Transverse colon (tissue), 4 donors: ENCODE measurements around the gene NKAIN2. TPM values are rescaled to one million over a fixed set of nuclear protein-coding genes. Genes with fewer than 3 reads are reported as not detected.
"Not testable (repeated sequence)": the region's sequence is repeated elsewhere in the genome, so short reads cannot be mapped to it uniquely, and the experiment has no call there.

Experiments used
- DNase-seq: peaks from one replicate; pipeline ENCODE4 v3.0.0-alpha.2; 2019
- H3K27ac ChIP-seq, 4 donors: fragments of 200-600 bp; sonication (generic); 2 replicates each; pipeline ENCODE4 v1.5.1; 2016 to 2018; ENCODE audit warnings: inconsistent platforms in 4 of 4
- H3K27me3 ChIP-seq: fragments of 200-600 bp; sonication (generic); 2 replicates; pipeline ENCODE4 v1.5.1; 2017; ENCODE audit warnings: inconsistent platforms
- H3K36me3 ChIP-seq, 4 donors: fragments of 200-600 bp; sonication (generic); 2 replicates each; pipeline ENCODE4 v1.5.1; 2017 to 2019; ENCODE audit warnings: inconsistent platforms in 4 of 4
- H3K4me1 ChIP-seq, 4 donors: fragments of 200-600 bp; sonication (generic); 2 replicates each; pipeline ENCODE4 v1.5.1; 2017 to 2020; ENCODE audit warnings: inconsistent platforms in 4 of 4
- H3K4me3 ChIP-seq, 4 donors: fragments of 200-600 bp; sonication (generic); 1 replicate in 1 of 4; 2 replicates in 3 of 4; pipeline versions ENCODE4 v1.5.1 to v1.6.1; 2017 to 2019; ENCODE audit warnings: inconsistent platforms in 4 of 4
- H3K9me3 ChIP-seq, 2 donors: fragments of 200-600 bp; sonication (generic); 2 replicates each; pipeline ENCODE4 v1.5.1; 2017 to 2019; ENCODE audit warnings: inconsistent platforms in 2 of 2
- EP300 ChIP-seq: sonication (generic); formaldehyde crosslinking; IDR thresholded peaks from one replicate; pipeline ENCODE4 v1.6.1; 2017; ENCODE audit warnings: antibody characterized with exemption, low read depth
- POLR2A ChIP-seq: fragments of 450-650 bp; IDR thresholded peaks from one replicate; pipeline ENCODE4 v1.6.1; 2016; ENCODE audit warnings: antibody characterized with exemption, mild to moderate bottlenecking, moderate library complexity
- POLR2AphosphoS5 ChIP-seq, 3 donors: sonication (generic); formaldehyde crosslinking; IDR thresholded peaks; one replicate each; pipeline ENCODE4 v1.6.1; 2016; ENCODE audit warnings: antibody characterized with exemption in 3 of 3
- WGBS, 2 donors: methylation state at CpG; one replicate each; pipeline ENCODE4 v1.1.5; 2018; ENCODE audit warnings: low coverage in 1 of 2; 5-methylcytosine and 5-hydroxymethylcytosine counted together
- in situ Hi-C, 4 donors: fragments of 200-750 bp; cut with MboI; loops; one replicate each; pipeline versions ENCODE4 v1.15.0 to v1.15.1; 2017; ENCODE audit warnings: low sequenced_read_pairs in 3 of 4, low pct_ligation_motif_present in 1 of 4, low pct_unique_long_range_greater_than_20kb in 1 of 4
- intact Hi-C: fragments of 100-400 bp; cut with DNase I; formaldehyde crosslinking; loops from one replicate; pipeline ENCODE4 v1.15.1; 2023; ENCODE audit warnings: low total_unique reads
- total RNA-seq, 4 donors: library from RNA; depleted of rRNA; stranded (reverse); fragments of >200 nt; gene quantifications; one replicate each; pipeline ENCODE4 v1.1.0, GENCODE V29; 2016
- TF ChIP-seq, protein P1 (sequence below), 5 experiments: fragments of 200-600 bp in 3 of 5; fragments of 450-650 bp in 2 of 5; sonication (generic) in 3 of 5; IDR thresholded peaks; 1 replicate in 2 of 5; 2 replicates in 3 of 5; pipeline ENCODE4 v1.5.1; 2016 to 2017; ENCODE audit warnings: antibody characterized with exemption in 5 of 5, inconsistent platforms in 3 of 5, mild to moderate bottlenecking in 2 of 5, moderate library complexity in 1 of 5

NKAIN2 gene
- total RNA-seq, 4 donors from 2014 or later: 0.32 TPM; not detected in 3

DNA sequence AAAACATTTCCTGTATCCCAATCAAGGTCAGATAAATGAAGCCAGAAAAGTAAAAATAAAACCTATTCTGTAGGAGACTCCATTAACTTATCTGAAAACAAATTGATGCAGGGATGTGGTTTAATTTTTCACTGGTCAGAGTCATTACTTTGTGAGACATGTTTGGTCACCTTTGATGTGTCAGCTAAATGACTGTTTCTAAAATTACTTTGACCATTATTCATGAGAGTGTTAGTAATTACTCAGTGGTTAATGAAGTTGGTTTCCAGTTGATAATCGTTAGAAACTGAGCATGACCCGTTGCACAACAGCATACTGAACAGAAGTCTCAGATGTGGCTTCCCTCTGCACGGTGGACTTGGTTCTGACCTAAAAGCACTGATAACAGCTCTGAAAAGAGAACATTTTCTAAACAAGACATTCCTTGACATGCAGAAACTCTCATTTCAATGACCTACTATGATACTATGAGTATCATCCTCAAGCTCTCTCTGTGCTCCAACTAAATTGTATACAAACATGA is 748.1 kb downstream of the NKAIN2 start:
- intact Hi-C loops (no loop called here), in situ Hi-C loops (no loop called here)
- Histone ChIP-seq H3K36me3 (no peaks in the 10 kb centered on the region), H3K27me3 (no peaks in the 10 kb centered on the region), H3K27ac (no peak overlapping the region), H3K4me3 (no peak overlapping the region), H3K4me1 (no peaks in the 10 kb centered on the region), H3K9me3 (no peaks in the 10 kb centered on the region)
- TF ChIP-seq POLR2A (no peak), POLR2AphosphoS5 (IDR thresholded peaks at IDR 0.05) (no peak), EP300 (no peak)
- TF ChIP-seq, protein P1, sequence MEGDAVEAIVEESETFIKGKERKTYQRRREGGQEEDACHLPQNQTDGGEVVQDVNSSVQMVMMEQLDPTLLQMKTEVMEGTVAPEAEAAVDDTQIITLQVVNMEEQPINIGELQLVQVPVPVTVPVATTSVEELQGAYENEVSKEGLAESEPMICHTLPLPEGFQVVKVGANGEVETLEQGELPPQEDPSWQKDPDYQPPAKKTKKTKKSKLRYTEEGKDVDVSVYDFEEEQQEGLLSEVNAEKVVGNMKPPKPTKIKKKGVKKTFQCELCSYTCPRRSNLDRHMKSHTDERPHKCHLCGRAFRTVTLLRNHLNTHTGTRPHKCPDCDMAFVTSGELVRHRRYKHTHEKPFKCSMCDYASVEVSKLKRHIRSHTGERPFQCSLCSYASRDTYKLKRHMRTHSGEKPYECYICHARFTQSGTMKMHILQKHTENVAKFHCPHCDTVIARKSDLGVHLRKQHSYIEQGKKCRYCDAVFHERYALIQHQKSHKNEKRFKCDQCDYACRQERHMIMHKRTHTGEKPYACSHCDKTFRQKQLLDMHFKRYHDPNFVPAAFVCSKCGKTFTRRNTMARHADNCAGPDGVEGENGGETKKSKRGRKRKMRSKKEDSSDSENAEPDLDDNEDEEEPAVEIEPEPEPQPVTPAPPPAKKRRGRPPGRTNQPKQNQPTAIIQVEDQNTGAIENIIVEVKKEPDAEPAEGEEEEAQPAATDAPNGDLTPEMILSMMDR (IDR thresholded peaks at IDR 0.05): no peak
- WGBS, 2 donors: 78 to 87% methylated on average over 3 of the region's 3 CpGs
- DNase-seq: no peak

DNA sequence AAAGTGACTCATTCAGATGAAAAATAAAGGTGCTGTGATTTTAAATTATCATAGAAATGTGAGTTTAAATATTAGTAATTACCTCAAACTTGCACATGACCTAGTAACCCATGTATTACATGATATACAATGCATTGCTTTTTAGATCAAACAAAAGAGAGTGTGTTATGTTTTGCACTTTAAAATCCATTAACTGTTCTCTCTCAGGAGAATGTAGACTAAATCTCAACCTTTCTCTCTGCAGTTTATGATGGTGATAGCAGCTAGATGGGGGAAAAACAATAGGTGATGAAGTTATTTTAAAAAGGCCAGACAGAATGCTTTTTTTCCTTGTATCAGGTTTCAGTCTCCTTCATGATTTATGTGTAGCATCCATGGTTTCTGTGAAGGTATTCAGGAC is 754.2 kb downstream of the NKAIN2 start:
- intact Hi-C loops: no loop called here
- DNase-seq: no peak
- H3K27me3 ChIP-seq: no peaks in the 10 kb centered on the region
- H3K4me3 ChIP-seq: no peak overlapping the region
- in situ Hi-C loops: no loop called here
- TF ChIP-seq EP300 (no peak), POLR2A (no peak)
- TF ChIP-seq, protein P1 (IDR thresholded peaks at IDR 0.05): no peak
- H3K36me3 ChIP-seq: no peaks in the 10 kb centered on the region
- H3K27ac ChIP-seq: no peak overlapping the region
- H3K4me1 ChIP-seq: no peaks in the 10 kb centered on the region
- no peaks in the 10 kb centered on the region for H3K9me3 ChIP-seq

DNA sequence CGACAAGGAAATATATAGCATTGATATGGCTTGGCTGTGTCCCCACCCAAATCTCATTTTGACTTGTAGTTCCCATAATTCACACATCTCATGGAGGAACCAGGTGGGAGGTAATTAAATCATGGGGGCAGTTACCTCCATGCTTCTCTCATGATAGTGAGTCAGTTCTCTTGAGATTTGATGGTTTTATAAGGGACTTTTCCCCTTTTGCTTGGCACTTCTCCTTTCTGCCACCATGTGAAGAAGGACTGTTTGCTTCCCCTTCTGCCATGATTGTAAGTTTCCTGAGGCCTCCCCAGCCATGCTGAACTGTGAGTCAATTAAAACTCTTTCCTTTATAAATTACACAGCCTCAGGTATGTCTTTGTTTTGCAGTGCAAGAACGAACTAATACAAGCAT is 756.4 kb downstream of the NKAIN2 start:
- intact Hi-C loops, H3K36me3 ChIP-seq, H3K27me3 ChIP-seq, H3K27ac ChIP-seq, H3K4me1 ChIP-seq, H3K9me3 ChIP-seq, H3K4me3 ChIP-seq, DNase-seq, in situ Hi-C loops: not testable (repeated sequence)
- WGBS, 2 donors: 78 to 79% methylated on average over 2 of the region's 2 CpGs

DNA sequence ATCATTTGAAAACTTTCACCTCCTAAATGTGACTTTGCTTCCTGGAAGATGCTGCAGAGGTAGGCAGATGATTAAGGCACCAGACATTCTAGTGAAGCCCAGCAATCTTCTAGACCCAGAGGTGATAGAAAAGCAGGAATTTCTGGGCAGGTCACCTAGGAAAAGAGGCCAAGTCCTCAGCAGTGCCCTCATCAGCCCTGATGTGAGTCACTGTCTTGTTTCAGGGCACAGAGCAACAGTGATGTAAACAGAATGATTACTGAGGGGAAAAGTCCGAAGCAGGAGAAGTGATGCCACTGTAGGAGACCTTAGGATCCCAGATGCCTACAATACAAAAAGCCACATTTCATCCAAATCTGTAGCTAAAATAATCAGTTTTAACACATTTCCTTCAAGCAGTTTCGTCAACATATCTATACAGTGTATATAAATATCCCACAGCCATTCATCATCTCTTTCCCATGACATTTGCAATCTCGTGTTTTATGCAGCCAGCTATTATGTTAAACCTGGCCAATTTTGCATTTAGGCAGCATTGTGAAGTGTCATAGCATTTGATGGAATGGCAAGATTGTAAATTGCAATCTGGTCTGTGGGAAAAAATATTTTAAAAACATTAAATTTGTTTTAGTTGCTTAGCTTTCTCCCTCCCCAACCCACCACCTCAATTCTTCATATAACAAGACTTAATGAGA is 757.4 kb downstream of the NKAIN2 start:
- TF ChIP-seq POLR2A (no peak), POLR2AphosphoS5 (IDR thresholded peaks at IDR 0.05) (no peak), EP300 (no peak)
- TF ChIP-seq, protein P1 (IDR thresholded peaks at IDR 0.05): no peak
- WGBS, 2 donors: 46 to 61% methylated on average over 3 of the region's 3 CpGs
- DNase-seq: no peak
- H3K27me3 ChIP-seq: no peaks in the 10 kb centered on the region
- no peaks in the 10 kb centered on the region for H3K4me1 ChIP-seq
- in situ Hi-C loops (no loop called here), intact Hi-C loops (no loop called here)
- no peaks in the 10 kb centered on the region for H3K9me3 ChIP-seq
- H3K36me3 ChIP-seq: no peaks in the 10 kb centered on the region
- no peak overlapping the region for H3K27ac ChIP-seq
- no peak overlapping the region for H3K4me3 ChIP-seq

DNA sequence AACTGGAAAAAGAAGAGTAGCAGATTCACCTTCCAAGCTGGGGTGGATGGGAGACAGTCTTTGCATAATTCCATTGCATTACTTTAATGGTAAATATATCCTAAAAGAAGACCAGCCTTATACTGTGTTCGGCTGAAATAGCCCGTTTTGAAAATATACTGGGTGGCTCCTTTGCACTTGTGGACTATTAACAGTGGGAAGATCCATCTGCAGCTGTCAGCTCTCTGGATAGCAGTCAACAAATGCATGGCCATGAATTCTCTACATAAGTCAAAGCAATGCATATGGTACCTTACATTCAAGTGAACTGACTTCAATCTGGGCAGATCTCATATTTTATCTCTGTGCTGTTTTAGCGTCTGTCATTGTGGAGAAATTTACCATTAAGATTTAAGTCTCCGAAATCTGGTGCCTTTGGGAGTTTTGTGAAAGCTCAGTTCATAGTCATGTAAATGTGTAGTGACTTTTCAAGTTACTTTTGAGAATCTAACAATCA is 758.0 kb downstream of the NKAIN2 start:
- WGBS, 2 donors: 76 to 85% methylated on average over 4 of the region's 4 CpGs
- in situ Hi-C loops: no loop called here

DNA sequence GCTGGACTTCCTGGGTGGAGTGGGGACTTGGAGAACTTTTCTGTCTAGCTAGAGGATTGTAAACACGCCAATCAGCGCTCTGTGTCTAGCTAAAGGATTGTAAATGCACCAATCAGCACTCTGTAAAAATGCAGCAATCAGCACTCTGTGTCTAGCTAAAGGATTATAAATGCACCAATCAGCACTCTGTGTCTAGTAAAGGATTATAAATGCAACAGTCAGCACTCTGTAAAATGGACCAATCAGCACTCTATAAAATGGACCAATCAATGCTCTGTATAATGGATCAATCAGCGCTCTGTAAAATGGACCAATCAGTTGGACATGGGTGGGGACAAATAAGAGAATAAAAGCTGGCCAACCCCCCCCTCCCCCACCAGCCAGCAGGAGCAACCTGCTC is 760.5 kb downstream of the NKAIN2 start:
- in situ Hi-C loops, intact Hi-C loops: not testable (repeated sequence)

More for the DNA sequence above, 758.0 kb downstream of the NKAIN2 start:
- TF ChIP-seq POLR2A (no peak), POLR2AphosphoS5 (IDR thresholded peaks at IDR 0.05) (no peak), EP300 (no peak)
- TF ChIP-seq, protein P1 (IDR thresholded peaks at IDR 0.05): no peak
- H3K9me3 ChIP-seq: no peaks in the 10 kb centered on the region
- H3K4me3 ChIP-seq: no peak overlapping the region
- no peak overlapping the region for H3K27ac ChIP-seq
- H3K27me3 ChIP-seq: no peaks in the 10 kb centered on the region
- intact Hi-C loops: no loop called here
- H3K4me1 ChIP-seq: no peaks in the 10 kb centered on the region
- no peaks in the 10 kb centered on the region for H3K36me3 ChIP-seq
- DNase-seq: no peak

More for the DNA sequence above, 760.5 kb downstream of the NKAIN2 start:
- H3K4me3 ChIP-seq, H3K27me3 ChIP-seq, H3K36me3 ChIP-seq, H3K4me1 ChIP-seq, DNase-seq, H3K27ac ChIP-seq, H3K9me3 ChIP-seq: not testable (repeated sequence)
- 93% methylated on average over 3 of the region's 3 CpGs; no CpG with 5 or more reads in 1 of the 2 donors for WGBS, 2 donors
